ENCODE results near the gene SLC5A7.

DNA sequence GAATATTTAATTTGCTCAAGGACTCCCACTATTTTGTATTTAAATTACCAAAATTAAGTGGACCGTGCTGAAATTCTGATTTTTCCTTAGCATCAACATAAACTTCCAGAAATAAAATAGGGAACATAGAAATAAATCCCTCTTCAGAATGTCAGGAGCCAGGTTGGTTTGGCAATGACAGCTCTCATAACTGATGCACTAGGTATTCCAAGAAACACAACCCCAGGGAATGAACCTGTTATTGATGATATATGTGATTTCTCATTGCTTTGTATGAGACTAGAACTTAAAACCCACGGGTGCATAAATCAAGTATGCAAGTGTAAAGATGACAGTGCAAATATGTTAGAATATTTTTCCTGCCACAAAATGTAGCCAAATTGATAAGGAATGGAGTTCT, 12.8 kb downstream of the SLC5A7 start:
- no peak for TF ChIP-seq EZH2 (IDR thresholded peaks at IDR 0.05; ENCODE audit: borderline replicate concordance, low read length)
- TF ChIP-seq, protein P1, sequence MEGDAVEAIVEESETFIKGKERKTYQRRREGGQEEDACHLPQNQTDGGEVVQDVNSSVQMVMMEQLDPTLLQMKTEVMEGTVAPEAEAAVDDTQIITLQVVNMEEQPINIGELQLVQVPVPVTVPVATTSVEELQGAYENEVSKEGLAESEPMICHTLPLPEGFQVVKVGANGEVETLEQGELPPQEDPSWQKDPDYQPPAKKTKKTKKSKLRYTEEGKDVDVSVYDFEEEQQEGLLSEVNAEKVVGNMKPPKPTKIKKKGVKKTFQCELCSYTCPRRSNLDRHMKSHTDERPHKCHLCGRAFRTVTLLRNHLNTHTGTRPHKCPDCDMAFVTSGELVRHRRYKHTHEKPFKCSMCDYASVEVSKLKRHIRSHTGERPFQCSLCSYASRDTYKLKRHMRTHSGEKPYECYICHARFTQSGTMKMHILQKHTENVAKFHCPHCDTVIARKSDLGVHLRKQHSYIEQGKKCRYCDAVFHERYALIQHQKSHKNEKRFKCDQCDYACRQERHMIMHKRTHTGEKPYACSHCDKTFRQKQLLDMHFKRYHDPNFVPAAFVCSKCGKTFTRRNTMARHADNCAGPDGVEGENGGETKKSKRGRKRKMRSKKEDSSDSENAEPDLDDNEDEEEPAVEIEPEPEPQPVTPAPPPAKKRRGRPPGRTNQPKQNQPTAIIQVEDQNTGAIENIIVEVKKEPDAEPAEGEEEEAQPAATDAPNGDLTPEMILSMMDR (IDR thresholded peaks at IDR 0.05; ENCODE audit: low read length): no peak
